Breast epithelium (tissue), 4 donors: ENCODE results near the gene BDP1. TPM values are rescaled to one million over a fixed set of nuclear protein-coding genes. Genes with fewer than 3 reads are reported as not detected.
"Not testable (repeated sequence)": the region's sequence is repeated elsewhere in the genome, so short reads cannot be mapped to it uniquely, and the experiment has no call there.

Experiments
- DNase-seq, 2 donors: peaks; one replicate each; pipeline ENCODE4 v3.0.0-alpha.2; 2019; ENCODE audit warnings: low spot score in 2 of 2
- H3K27ac ChIP-seq, 2 donors: fragments of 200-600 bp; sonication (generic) in 1 of 2; one replicate each; pipeline ENCODE4 v1.5.1; 2016 to 2019; ENCODE audit warnings: mild to moderate bottlenecking in 1 of 2
- H3K27me3 ChIP-seq, 2 donors: fragments of 200-600 bp; sonication (generic) in 1 of 2; one replicate each; pipeline versions ENCODE4 v1.5.1 to v1.6.0; 2017 to 2019; ENCODE audit warnings: control low read depth in 1 of 2, mild to moderate bottlenecking in 1 of 2
- H3K36me3 ChIP-seq: fragments of 200-600 bp; one replicate; pipeline ENCODE4 v1.5.1; 2019
- H3K4me1 ChIP-seq, 2 donors: fragments of 200-600 bp; sonication (generic); one replicate each; pipeline ENCODE4 v1.5.1; 2016 to 2019; ENCODE audit warnings: control low read depth in 1 of 2
- H3K4me3 ChIP-seq, 3 donors: fragments of 200-600 bp; sonication (generic); 1 replicate in 2 of 3; 2 replicates in 1 of 3; pipeline ENCODE4 v1.5.1; 2016 to 2019; ENCODE audit warnings: mild to moderate bottlenecking in 3 of 3, moderate library complexity in 2 of 3
- H3K9me3 ChIP-seq, 2 donors: fragments of 200-600 bp; sonication (generic) in 1 of 2; one replicate each; pipeline ENCODE4 v1.5.1; 2016 to 2019; ENCODE audit warnings: control low read depth in 1 of 2
- POLR2A ChIP-seq: fragments of 450-650 bp; IDR thresholded peaks from one replicate; pipeline ENCODE4 v1.6.1; 2016; ENCODE audit warnings: antibody characterized with exemption, mild to moderate bottlenecking, moderate library complexity
- POLR2AphosphoS5 ChIP-seq, 3 donors: sonication (generic); formaldehyde crosslinking; IDR thresholded peaks; one replicate each; pipeline ENCODE4 v1.6.1; 2017; ENCODE audit warnings: antibody characterized with exemption in 3 of 3
- intact Hi-C: fragments of 100-400 bp; cut with DNase I; formaldehyde crosslinking; loops from one replicate; pipeline ENCODE4 v1.15.1; 2023; ENCODE audit warnings: low total_unique reads
- total RNA-seq, 3 donors: library from RNA; depleted of rRNA; stranded (reverse); fragments of >200 nt; gene quantifications; one replicate each; pipeline ENCODE4 v1.1.0, GENCODE V29; 2016
- TF ChIP-seq, protein P1 (sequence below), 3 donors: fragments of 450-650 bp; IDR thresholded peaks; one replicate each; pipeline ENCODE4 v1.5.1; 2016 to 2017; ENCODE audit warnings: antibody characterized with exemption in 3 of 3, mild to moderate bottlenecking in 3 of 3, moderate library complexity in 3 of 3

Gene BDP1
- total RNA-seq, 3 donors from 2014 or later: 26.4 to 119 (median 41.6) TPM

DNA sequence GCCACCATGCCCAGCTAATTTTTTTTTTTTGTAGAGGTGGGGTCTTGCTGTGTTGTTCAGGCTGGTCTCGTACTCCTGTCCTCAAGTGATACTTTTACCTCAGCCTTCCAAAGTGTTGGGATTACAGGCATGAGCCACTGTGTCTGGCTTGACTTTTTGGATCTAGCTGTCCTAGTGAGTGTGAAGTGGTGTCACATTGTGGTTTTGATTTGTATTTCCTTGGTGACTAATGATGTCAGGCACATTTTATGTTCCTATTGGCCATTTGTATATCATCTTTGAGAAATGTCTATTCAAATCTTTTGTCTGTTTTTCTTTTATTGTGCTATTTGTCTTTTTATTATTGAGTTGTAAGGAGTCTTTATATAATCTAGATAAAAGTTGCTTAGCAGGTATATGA, 78.2 kb downstream of the BDP1 start:
- no peak for DNase-seq
- no peak for TF ChIP-seq POLR2A
- TF ChIP-seq POLR2AphosphoS5 (IDR thresholded peaks at IDR 0.05): no peak
- TF ChIP-seq, protein P1, sequence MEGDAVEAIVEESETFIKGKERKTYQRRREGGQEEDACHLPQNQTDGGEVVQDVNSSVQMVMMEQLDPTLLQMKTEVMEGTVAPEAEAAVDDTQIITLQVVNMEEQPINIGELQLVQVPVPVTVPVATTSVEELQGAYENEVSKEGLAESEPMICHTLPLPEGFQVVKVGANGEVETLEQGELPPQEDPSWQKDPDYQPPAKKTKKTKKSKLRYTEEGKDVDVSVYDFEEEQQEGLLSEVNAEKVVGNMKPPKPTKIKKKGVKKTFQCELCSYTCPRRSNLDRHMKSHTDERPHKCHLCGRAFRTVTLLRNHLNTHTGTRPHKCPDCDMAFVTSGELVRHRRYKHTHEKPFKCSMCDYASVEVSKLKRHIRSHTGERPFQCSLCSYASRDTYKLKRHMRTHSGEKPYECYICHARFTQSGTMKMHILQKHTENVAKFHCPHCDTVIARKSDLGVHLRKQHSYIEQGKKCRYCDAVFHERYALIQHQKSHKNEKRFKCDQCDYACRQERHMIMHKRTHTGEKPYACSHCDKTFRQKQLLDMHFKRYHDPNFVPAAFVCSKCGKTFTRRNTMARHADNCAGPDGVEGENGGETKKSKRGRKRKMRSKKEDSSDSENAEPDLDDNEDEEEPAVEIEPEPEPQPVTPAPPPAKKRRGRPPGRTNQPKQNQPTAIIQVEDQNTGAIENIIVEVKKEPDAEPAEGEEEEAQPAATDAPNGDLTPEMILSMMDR (IDR thresholded peaks at IDR 0.05): no peak
- Histone ChIP-seq H3K27me3 (no peaks in the 10 kb centered on the region), H3K9me3 (no peaks in the 10 kb centered on the region), H3K36me3 (no peaks in the 10 kb centered on the region), H3K4me3 (no peak overlapping the region), H3K4me1 (no peaks in the 10 kb centered on the region), H3K27ac (no peak overlapping the region)
- intact Hi-C loops: no loop called here

DNA sequence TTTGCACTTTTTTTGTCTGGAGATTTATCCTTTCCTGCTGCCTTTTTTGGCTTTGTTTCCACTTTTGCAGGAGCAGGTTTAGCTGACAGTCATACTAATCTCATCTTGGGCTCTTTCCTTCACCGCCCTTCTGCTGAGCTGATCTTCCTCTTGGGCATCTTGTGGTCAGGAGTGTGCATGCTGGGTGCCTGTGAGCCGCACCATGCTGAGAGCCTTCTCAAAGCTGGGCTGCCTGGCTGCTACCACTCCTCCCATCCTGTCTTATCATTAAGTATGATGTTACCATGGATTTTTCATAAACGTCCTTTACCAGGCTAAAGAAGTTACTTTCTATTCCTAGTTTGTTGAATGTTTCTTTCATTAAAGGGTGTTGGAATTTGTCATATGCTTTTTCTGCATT, 82.2 kb downstream of the BDP1 start:
- Histone ChIP-seq H3K4me3 (no peak overlapping the region), H3K36me3 (no peaks in the 10 kb centered on the region), H3K4me1 (no peaks in the 10 kb centered on the region), H3K27ac (no peak overlapping the region), H3K27me3 (no peaks in the 10 kb centered on the region), H3K9me3 (no peaks in the 10 kb centered on the region)
- TF ChIP-seq POLR2A (no peak), POLR2AphosphoS5 (IDR thresholded peaks at IDR 0.05) (no peak)
- TF ChIP-seq, protein P1 (IDR thresholded peaks at IDR 0.05): no peak
- intact Hi-C loops: no loop called here
- DNase-seq: no peak

DNA sequence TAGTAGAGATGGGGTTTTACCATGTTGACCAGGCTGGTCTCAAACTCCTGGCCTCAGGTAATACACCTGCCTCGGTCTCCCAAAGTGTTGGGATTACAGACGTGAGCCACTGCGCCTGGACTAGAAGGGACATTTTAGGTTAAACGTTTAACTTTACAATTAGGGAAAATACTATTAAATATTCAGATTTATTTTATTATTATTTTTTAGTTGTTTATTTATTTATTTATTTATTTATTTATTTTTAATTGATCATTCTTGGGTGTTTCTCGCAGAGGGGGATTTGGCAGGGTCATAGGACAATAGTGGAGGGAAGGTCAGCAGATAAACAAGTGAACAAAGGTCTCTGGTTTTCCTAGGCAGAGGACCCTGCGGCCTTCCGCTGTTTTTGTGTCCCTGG, 95.4 kb downstream of the BDP1 start:
- H3K9me3 ChIP-seq, H3K27me3 ChIP-seq, H3K4me1 ChIP-seq, H3K36me3 ChIP-seq, H3K27ac ChIP-seq, DNase-seq, H3K4me3 ChIP-seq, intact Hi-C loops: not testable (repeated sequence)

DNA sequence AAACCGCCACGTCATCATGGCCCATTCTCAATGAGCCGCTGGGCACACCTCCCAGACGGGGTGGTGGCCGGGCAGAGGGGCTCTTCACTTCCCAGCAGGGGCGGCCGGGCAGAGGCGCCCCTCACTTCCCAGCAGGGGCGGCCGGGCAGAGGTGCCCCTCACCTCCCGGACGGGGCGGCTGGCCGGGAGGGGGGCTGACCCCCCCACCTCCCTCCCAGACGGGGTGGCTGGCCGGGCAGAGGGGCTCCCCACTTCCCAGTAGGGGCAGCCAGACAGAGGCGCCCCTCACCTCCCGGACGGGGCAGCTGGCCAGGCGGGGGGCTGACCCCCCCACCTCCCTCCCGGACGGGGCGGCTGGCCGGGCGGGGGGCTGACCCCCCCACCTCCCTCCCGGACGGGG, 96.1 kb downstream of the BDP1 start:
- intact Hi-C loops, H3K27me3 ChIP-seq, DNase-seq: not testable (repeated sequence)

DNA sequence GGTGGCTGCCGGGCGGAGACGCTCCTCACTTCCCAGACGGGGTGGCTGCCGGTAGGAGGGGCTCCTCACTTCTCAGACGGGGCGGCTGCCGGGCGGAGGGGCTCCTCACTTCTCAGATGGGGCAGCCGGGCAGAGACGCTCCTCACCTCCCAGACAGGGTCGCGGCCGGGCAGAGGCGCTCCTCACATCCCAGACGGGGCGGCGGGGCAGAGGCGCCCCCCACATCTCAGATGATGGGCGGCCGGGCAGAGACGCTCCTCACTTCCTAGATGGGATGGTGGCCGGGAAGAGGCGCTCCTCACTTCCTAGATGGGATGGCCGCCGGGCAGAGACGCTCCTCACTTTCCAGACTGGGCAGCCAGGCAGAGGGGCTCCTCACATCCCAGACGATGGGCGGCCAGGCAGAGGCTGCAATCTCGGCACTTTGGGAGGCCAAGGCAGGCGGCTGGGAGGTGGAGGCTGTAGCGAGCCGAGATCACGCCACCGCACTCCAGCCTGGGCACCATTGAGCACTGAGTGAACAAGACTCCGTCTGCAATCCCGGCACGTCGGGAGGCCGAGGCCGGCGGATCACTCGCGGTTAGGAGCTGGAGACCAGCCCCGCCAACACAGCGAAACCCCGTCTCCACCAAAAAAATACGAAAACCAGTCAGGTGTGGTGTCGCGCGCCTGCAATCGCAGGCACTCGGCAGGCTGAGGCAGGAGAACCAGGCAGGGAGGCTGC, 96.7 kb downstream of the BDP1 start:
- H3K9me3 ChIP-seq, DNase-seq, intact Hi-C loops, H3K27ac ChIP-seq, H3K27me3 ChIP-seq, H3K36me3 ChIP-seq, H3K4me1 ChIP-seq, H3K4me3 ChIP-seq: not testable (repeated sequence)

More for the DNA sequence above, 96.1 kb downstream of the BDP1 start:
- not testable (repeated sequence) for H3K4me3 ChIP-seq, H3K4me1 ChIP-seq, H3K27ac ChIP-seq, H3K9me3 ChIP-seq, H3K36me3 ChIP-seq

DNA sequence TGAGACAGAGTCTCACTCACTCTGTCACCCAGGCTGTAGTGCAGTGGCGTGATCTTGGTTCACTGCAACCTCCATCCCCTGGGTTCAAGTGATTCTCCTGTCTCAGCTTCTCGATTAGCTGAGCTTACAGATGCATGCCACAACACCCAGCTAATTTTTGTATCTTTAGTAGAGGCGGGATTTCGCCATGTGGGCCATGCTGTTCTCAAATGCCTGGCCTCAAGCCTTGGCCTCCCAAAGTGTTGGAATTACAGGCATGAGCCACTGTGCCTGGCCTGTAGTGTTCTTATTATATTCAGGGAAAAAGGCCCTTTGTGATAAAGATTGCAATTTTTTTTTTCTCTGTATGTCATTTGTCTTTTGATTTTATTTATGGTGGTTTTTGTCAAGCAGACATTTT, 107.7 kb downstream of the BDP1 start:
- DNase-seq: no peak
- no peaks in the 10 kb centered on the region for H3K9me3 ChIP-seq
- intact Hi-C loops: no loop called here
- no peak overlapping the region for H3K27ac ChIP-seq
- no peaks in the 10 kb centered on the region for H3K27me3 ChIP-seq
- H3K4me1 ChIP-seq: no peaks in the 10 kb centered on the region
- H3K4me3 ChIP-seq: no peak overlapping the region
- H3K36me3 ChIP-seq: no peaks in the 10 kb centered on the region
- TF ChIP-seq, protein P1 (IDR thresholded peaks at IDR 0.05): no peak
- TF ChIP-seq POLR2AphosphoS5 (IDR thresholded peaks at IDR 0.05) (no peak), POLR2A (no peak)

DNA sequence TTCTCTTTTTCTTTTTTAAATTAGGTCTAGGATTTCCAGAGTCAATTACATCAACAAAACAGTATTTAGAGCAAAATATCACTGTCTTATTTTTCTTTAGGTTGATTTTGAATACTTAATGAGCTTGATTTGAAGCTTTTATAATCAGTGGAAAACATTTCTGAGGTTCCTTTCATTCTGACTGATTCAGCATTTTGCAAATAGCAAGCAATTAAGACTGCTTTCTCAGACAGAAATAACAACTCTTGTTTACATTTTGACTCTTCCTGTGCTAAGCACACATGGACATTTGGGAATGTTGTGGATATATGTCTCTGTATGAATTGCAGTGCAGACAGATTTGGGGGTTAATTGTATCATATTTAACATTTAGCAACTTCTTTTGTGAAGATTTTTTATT, 109.4 kb downstream of the BDP1 start:
- Histone ChIP-seq H3K36me3 (no peaks in the 10 kb centered on the region), H3K4me3 (no peak overlapping the region), H3K27me3 (no peaks in the 10 kb centered on the region), H3K4me1 (no peaks in the 10 kb centered on the region), H3K9me3 (no peaks in the 10 kb centered on the region), H3K27ac (no peak overlapping the region)
- DNase-seq: no peak
- intact Hi-C loops: no loop called here
- no peak for TF ChIP-seq POLR2A
